IMR-90 (cell line): ENCODE results near the gene KLF16. TPM values are rescaled to one million over a fixed set of nuclear protein-coding genes. Genes with fewer than 3 reads are reported as not detected.

Experiments
- ATAC-seq: fragments of 200-7000 bp; cut with Tn5 transposase; 2 replicates; pipeline ENCODE4 v1.9.1; 2020; ENCODE audit warnings: low read depth, mild to moderate bottlenecking, moderate library complexity
- BruUV-seq: library from RNA; stranded (reverse); fragments of 400-500 nt; replicated peaks from 2 replicates; lab custom pipeline; 2021; lab: Mats Ljungman, UMichigan
- CTCF ChIA-PET: fragments of 300-600 bp; formaldehyde crosslinking; extraction: SDS; loops from one replicate; lab custom pipeline; 2021; ENCODE audit warnings: antibody characterized with exemption; lab: Yijun Ruan, JAX
- POLR2A ChIA-PET: fragments of 300-600 bp; sonication (Branson Sonifier 250); formaldehyde crosslinking; loops from one replicate; lab custom pipeline; 2022; ENCODE audit warnings: antibody characterized with exemption; ENCODE audit not compliant: unreplicated experiment; lab: Charles Lee
- DNase-seq: peaks from one replicate; pipeline ENCODE4 v3.0.0; 2013
- H2AFZ ChIP-seq: replicated peaks from 2 replicates; pipeline ENCODE3; 2013; ENCODE audit warnings: low read length, mild to moderate bottlenecking; ENCODE audit not compliant: poor library complexity
- H2AK5ac ChIP-seq: 2 replicates; pipeline ENCODE4 v1.6.1; 2013; ENCODE audit warnings: low read depth, low read length, inconsistent platforms
- H2AK9ac ChIP-seq: replicated peaks from 2 replicates; pipeline ENCODE3; 2013; ENCODE audit warnings: mild to moderate bottlenecking, low read depth, low read length, moderate library complexity; ENCODE audit not compliant: poor library complexity
- H2BK120ac ChIP-seq: 2 replicates; pipeline ENCODE4 v1.6.1; 2013; ENCODE audit warnings: low read depth, low read length, inconsistent platforms
- H2BK15ac ChIP-seq: 3 replicates; pipeline ENCODE4 v1.6.1; 2013; ENCODE audit warnings: low read depth, low read length, inconsistent platforms
- H2BK20ac ChIP-seq: 2 replicates; pipeline ENCODE4 v1.6.1; 2013; ENCODE audit warnings: low read depth, mild to moderate bottlenecking, inconsistent platforms, low read length, moderate library complexity
- H2BK5ac ChIP-seq: 2 replicates; pipeline ENCODE4 v1.6.1; 2013; ENCODE audit warnings: mild to moderate bottlenecking, low read depth, low read length, inconsistent platforms; ENCODE audit not compliant: poor library complexity, severe bottlenecking
- H3K14ac ChIP-seq: replicated peaks from 2 replicates; pipeline ENCODE4 v1.6.1; 2013; ENCODE audit warnings: low read depth, low read length, inconsistent platforms
- H3K18ac ChIP-seq: 2 replicates; pipeline ENCODE4 v1.6.1; 2013; ENCODE audit warnings: low read depth, low read length, control low read depth
- H3K23ac ChIP-seq: 2 replicates; pipeline ENCODE4 v1.6.1; 2013; ENCODE audit warnings: low read depth, low read length, inconsistent platforms
- H3K27ac ChIP-seq: 2 replicates; pipeline ENCODE4 v1.5.1; 2013; ENCODE audit warnings: mild to moderate bottlenecking, control low read depth, low read length; ENCODE audit not compliant: insufficient read depth
- H3K27me3 ChIP-seq: 2 replicates; pipeline ENCODE4 v1.6.1; 2013; ENCODE audit warnings: low read length; ENCODE audit not compliant: control insufficient read depth, insufficient read depth
- H3K36me3 ChIP-seq: 2 replicates; pipeline ENCODE4 v1.6.1; 2013; ENCODE audit warnings: low read length, mixed read lengths; ENCODE audit not compliant: control insufficient read depth, insufficient read depth
- H3K4ac ChIP-seq: 2 replicates; pipeline ENCODE4 v1.6.1; 2013; ENCODE audit warnings: low read depth, low read length, inconsistent platforms
- H3K4me1 ChIP-seq: 2 replicates; pipeline ENCODE4 v1.6.1; 2013; ENCODE audit warnings: low read length, mixed read lengths; ENCODE audit not compliant: control insufficient read depth, insufficient read depth
- H3K4me2 ChIP-seq: 2 replicates; pipeline ENCODE4 v1.6.1; 2013; ENCODE audit warnings: low read depth, mild to moderate bottlenecking, control low read depth, low read length, moderate library complexity
- H3K4me3 ChIP-seq: 2 replicates; pipeline ENCODE4 v1.5.1; 2013; ENCODE audit warnings: low read depth, mild to moderate bottlenecking, control low read depth, low read length, moderate library complexity; ENCODE audit not compliant: insufficient read depth
- H3K56ac ChIP-seq: 2 replicates; pipeline ENCODE4 v1.6.1; 2013; ENCODE audit warnings: low read length, inconsistent platforms; ENCODE audit not compliant: insufficient read depth; ENCODE audit errors: extremely low read depth
- H3K79me1 ChIP-seq, 2 experiments: 2 replicates each; pipeline ENCODE4 v1.6.1; 2013; ENCODE audit warnings: low read length in 2 of 2, inconsistent platforms in 1 of 2, low read depth in 1 of 2
- H3K9ac ChIP-seq: 2 replicates; pipeline ENCODE4 v1.6.1; 2013; ENCODE audit warnings: low read depth, low read length, control low read depth
- H3K9me1 ChIP-seq: 2 replicates; pipeline ENCODE4 v1.6.1; 2013; ENCODE audit warnings: low read length, inconsistent platforms; ENCODE audit not compliant: insufficient read depth
- H3K9me3 ChIP-seq: 2 replicates; pipeline ENCODE4 v1.6.1; 2013; ENCODE audit warnings: low read length; ENCODE audit not compliant: control insufficient read depth, insufficient read depth
- H4K20me1 ChIP-seq: 2 replicates; pipeline ENCODE4 v1.6.1; 2013; ENCODE audit warnings: low read length, inconsistent platforms; ENCODE audit not compliant: insufficient read depth
- H4K5ac ChIP-seq: 2 replicates; pipeline ENCODE4 v1.6.1; 2013; ENCODE audit warnings: mild to moderate bottlenecking, low read depth, low read length, control low read depth
- H4K8ac ChIP-seq, 2 experiments: 2 replicates each; pipeline ENCODE4 v1.6.1; 2013; ENCODE audit warnings: low read depth in 2 of 2, low read length in 2 of 2, control low read depth in 1 of 2, inconsistent platforms in 1 of 2
- H4K91ac ChIP-seq: 2 replicates; pipeline ENCODE4 v1.6.1; 2013; ENCODE audit warnings: low read depth, low read length, inconsistent platforms; ENCODE audit not compliant: insufficient read depth
- MAFK ChIP-seq: IDR thresholded peaks from 2 replicates; pipeline ENCODE4 v1.6.1; 2012; ENCODE audit warnings: low read depth, low read length, improper control_type of control experiment
- MAZ ChIP-seq: IDR thresholded peaks from 2 replicates; pipeline ENCODE4 v1.6.1; 2012; ENCODE audit warnings: low read depth, mild to moderate bottlenecking, low read length, improper control_type of control experiment, moderate library complexity, borderline replicate concordance
- RFX5 ChIP-seq: IDR thresholded peaks from 2 replicates; pipeline ENCODE4 v1.8.0; 2012; ENCODE audit warnings: low read depth, mild to moderate bottlenecking, low read length, moderate library complexity
- SMC3 ChIP-seq: fragments of 150-350 bp; IDR thresholded peaks from 2 replicates; pipeline ENCODE4 v1.6.1; 2016; ENCODE audit warnings: low read depth, mild to moderate bottlenecking, antibody characterized with exemption, low read length, moderate library complexity
- WGBS, 2 experiments: methylation state at CpG; one replicate each; pipeline versions ENCODE4 v1.1.5 to v1.1.7; 2013; ENCODE audit warnings: missing lambda C conversion rate in 2 of 2; ENCODE audit not compliant: insufficient read length in 1 of 2; ENCODE audit errors: extremely low coverage in 2 of 2; 5-methylcytosine and 5-hydroxymethylcytosine counted together
- dilution Hi-C: fragments of 300-500 bp; cut with HindIII; formaldehyde crosslinking; loops from one replicate; pipeline ENCODE4 v1.14.3; 2018; ENCODE audit warnings: low sequenced_read_pairs; ENCODE audit not compliant: unreplicated experiment
- in situ Hi-C: fragments of 300-500 bp; cut with MboI; formaldehyde crosslinking; loops from 3 replicates; pipeline ENCODE4 v1.14.3; 2019; ENCODE audit warnings: low sequenced_read_pairs, inconsistent platforms, mixed read lengths
- intact Hi-C: fragments of 100-400 bp; cut with micrococcal nuclease; formaldehyde crosslinking; loops from 2 replicates; pipeline ENCODE4 v1.10.0; 2022
- polyA plus RNA-seq, 3 experiments: library from polyadenylated mRNA; depleted of rRNA; stranded (reverse); fragments of >200 nt; gene quantifications; 2 replicates each; pipeline ENCODE4 v1.2.3, GENCODE V29; 2012; ENCODE audit warnings: low replicate concordance in 1 of 3
- total RNA-seq: library from RNA; depleted of rRNA; stranded (reverse); fragments of >200 nt; gene quantifications from 2 replicates; pipeline ENCODE4 v1.2.3, GENCODE V29; 2012
- TF ChIP-seq, protein P1 (sequence below): fragments of 150-350 bp; IDR thresholded peaks from 2 replicates; pipeline ENCODE4 v1.6.1; 2016; ENCODE audit warnings: low read depth, mild to moderate bottlenecking, low read length, moderate library complexity, borderline replicate concordance

The KLF16 gene
- total and polyA plus RNA-seq, 2 of the 4 experiments (the other 2 are of a cell fraction), result 0.90 to 13.1 TPM

DNA sequence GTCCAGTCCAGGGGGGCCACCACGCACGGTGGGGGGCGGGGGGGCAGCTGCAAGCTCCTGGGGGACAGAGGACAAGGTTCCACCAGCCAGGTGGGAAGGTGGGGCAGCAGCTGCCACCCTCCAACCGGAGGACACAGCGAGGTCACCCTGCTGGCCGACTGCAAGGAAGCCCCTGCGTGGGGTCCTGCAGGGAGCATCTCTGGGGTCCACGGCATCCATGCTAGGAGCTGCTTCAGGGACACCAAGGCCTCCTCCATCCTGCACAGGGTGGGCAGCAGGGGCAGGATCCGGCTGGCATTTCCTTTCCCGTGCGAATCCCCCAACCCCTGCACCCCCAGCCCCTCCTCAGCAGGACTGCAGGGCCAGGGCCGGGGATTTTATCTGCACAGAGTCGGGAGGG lies 8.3 kb upstream of the KLF16 start:
- H3K4me2 ChIP-seq, result no peak overlapping the region
- no peak overlapping the region for H4K5ac ChIP-seq
- POLR2A ChIA-PET, result no interaction called here
- CTCF ChIA-PET, result no interaction called here
- no peak overlapping the region for H2AFZ ChIP-seq
- H3K27me3 ChIP-seq, result no peaks in the 10 kb centered on the region
- no peak overlapping the region for H2AK5ac ChIP-seq
- H3K36me3 ChIP-seq, result peaks cover 18% of the 10 kb centered on the region
- no peak overlapping the region for H2BK20ac ChIP-seq
- H3K27ac ChIP-seq, result no peak overlapping the region
- 0 out of 2 replicates have a peak, but pooled peaks cover 2% of the 10 kb centered on the region for H3K9me1 ChIP-seq
- intact Hi-C loops (no loop called here), in situ Hi-C loops (no loop called here), dilution Hi-C loops (no loop called here)
- no TSS peak for BruUV-seq
- no peak overlapping the region for H4K8ac ChIP-seq
- peaks cover 11% of the 10 kb centered on the region for H3K4me1 ChIP-seq
- H3K56ac ChIP-seq, result no peak overlapping the region
- no peak overlapping the region for H3K23ac ChIP-seq
- H4K91ac ChIP-seq, result no peak overlapping the region
- no peak overlapping the region for H2BK120ac ChIP-seq
- H2AK9ac ChIP-seq, result no peak overlapping the region
- peaks cover 40% of the 10 kb centered on the region for H4K20me1 ChIP-seq
- peaks cover 12 to 54% of the 10 kb centered on the region in 2 experiments for H3K79me1 ChIP-seq
- no peak overlapping the region for H2BK5ac ChIP-seq
- TF ChIP-seq RFX5, result no peak
- no peak for TF ChIP-seq SMC3
- TF ChIP-seq, protein P1, sequence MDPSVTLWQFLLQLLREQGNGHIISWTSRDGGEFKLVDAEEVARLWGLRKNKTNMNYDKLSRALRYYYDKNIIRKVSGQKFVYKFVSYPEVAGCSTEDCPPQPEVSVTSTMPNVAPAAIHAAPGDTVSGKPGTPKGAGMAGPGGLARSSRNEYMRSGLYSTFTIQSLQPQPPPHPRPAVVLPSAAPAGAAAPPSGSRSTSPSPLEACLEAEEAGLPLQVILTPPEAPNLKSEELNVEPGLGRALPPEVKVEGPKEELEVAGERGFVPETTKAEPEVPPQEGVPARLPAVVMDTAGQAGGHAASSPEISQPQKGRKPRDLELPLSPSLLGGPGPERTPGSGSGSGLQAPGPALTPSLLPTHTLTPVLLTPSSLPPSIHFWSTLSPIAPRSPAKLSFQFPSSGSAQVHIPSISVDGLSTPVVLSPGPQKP, result no peak
- no peak for TF ChIP-seq MAZ
- no peak for TF ChIP-seq MAFK
- no peak overlapping the region for H3K9ac ChIP-seq
- no peak for DNase-seq
- no peak for ATAC-seq
- H3K4me3 ChIP-seq, result no peak overlapping the region
- WGBS, 2 experiments, result 89% methylated on average over 3 of the region's 13 CpGs; no CpG with 5 or more reads in 1 of the 2 experiments
- H2BK15ac ChIP-seq, result no peak overlapping the region
- no peak overlapping the region for H3K18ac ChIP-seq
- H3K9me3 ChIP-seq, result no peaks in the 10 kb centered on the region
- H3K4ac ChIP-seq, result no peak overlapping the region
- no peak overlapping the region for H3K14ac ChIP-seq
